Activated CD8-positive, alpha-beta memory T cell treated with anti-CD3 and anti-CD28 coated beads for 48 hours (primary cell): ENCODE data around the gene FOXO1.
"Not testable (repeated sequence)": the region's sequence is repeated elsewhere in the genome, so short reads cannot be mapped to it uniquely, and the experiment has no call there.

Source experiments
- DNase-seq, 3 experiments: peaks; one replicate each; pipeline ENCODE4 v3.0.0-alpha.2; 2020; ENCODE audit warnings: low read depth in 2 of 3, low spot score in 2 of 3

Gene FOXO1

DNA sequence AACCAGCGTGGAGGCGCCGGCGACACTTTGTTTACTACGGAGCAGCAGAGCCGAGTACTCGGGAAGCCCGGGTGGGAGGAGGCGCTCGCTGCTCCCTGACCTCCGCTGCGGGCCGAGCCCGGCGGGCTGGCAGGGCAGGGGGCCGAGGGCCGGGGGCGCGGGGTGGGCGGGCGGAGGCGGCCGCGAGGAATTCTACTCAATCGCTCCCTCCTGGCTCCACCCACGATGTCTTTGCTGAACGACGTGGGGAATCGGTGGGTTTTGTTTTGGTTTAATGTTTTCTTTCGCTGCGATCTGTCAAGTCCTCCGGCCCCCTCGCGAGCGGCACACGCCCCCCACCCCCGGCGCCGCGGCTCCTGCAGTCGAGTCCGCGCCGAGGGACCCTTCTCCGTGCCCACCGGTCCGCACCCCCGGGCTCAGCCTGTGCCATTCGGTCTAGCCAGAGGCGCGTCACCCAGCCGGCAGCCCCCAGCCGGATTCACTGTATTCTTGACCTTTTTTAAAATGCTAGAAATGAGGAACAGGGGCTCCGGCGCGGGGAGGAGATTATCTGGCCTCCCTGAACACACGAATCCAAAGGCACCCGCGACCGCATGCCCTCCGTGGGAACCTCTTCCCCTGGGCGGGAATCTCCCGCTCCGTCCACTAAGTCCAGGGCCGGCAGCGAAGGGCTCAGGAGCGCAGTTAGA, 636 bp upstream of the FOXO1 start:
- no peak for DNase-seq

- DNase-seq, result peak in 1 of 3 experiments; percentile 21
These were observed 1.1 kb downstream of the FOXO1 start for GRCh38 chr13:40665126-40666044.

DNA sequence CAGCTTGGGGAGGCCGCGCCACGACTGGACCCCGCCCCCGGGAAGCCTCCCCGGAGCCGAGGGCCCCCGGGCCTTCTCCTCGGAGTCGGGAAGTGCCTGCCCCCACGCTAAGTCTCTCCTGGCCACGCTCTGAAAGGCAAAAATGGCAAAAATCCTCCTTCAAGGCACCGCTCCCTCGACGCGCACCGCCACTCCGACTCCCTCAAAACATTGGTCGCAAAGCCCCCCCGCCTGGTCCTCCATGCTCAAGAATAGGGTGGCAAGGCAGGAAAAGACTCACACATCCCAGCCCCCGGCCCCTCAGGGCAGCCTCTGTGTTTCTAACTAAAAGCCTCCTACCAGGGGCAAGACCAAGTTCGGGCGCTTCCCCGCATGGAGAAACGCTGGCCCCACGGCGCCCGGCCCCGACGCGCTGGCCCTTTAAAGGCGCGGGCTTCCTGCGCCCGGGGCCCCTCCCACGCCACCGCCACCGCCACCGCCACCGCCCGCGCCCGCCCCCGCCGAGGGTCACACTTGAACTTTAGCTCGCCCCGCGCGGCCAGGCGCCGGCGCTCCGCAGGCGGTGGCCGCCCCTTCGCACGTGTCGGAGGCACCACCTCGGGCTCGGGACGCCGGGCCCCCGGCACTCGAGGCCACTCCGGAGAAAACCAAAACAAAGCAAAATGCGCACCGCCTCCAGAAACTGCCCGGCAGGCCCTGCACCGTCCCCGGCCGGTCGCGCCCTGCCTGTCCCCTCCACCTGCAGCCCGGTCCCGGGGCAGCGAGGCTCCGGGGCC, 1.9 kb downstream of the FOXO1 start:
- DNase-seq, result peak; percentile 38 to 51 (median 46)

DNA sequence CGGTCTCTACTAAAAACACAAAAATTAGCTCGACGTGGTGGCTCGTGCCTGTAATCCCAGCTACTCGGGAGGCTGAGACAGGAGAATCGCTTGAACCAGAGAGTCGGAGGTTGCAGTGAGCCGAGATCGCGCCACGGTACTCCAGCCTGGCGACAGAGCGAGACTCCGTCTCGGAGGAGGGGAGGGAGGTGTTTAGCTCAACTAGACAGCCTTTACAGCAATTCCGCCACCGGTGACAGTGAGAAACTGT, 2.4 kb downstream of the FOXO1 start:
- not testable (repeated sequence) for DNase-seq

DNA sequence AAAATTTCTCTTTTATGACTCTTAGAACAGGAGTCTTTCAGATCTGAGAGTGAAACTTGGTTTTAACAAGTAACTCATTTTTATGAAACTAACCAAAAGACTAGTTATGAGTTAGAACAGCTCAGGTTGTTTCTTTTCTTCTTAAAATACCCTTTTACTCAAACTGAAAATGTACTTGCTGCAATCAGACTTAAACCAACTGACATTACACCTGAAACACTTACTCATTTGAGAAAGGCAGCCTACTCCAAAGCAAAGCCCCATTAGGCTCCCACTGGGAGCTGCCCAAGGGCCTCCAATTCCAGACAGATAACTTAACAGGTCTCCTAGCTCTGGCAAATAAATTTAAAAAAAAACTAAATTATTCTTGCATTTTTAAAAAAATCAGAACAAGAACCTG, 3.6 kb downstream of the FOXO1 start:
- DNase-seq, result no peak

DNA sequence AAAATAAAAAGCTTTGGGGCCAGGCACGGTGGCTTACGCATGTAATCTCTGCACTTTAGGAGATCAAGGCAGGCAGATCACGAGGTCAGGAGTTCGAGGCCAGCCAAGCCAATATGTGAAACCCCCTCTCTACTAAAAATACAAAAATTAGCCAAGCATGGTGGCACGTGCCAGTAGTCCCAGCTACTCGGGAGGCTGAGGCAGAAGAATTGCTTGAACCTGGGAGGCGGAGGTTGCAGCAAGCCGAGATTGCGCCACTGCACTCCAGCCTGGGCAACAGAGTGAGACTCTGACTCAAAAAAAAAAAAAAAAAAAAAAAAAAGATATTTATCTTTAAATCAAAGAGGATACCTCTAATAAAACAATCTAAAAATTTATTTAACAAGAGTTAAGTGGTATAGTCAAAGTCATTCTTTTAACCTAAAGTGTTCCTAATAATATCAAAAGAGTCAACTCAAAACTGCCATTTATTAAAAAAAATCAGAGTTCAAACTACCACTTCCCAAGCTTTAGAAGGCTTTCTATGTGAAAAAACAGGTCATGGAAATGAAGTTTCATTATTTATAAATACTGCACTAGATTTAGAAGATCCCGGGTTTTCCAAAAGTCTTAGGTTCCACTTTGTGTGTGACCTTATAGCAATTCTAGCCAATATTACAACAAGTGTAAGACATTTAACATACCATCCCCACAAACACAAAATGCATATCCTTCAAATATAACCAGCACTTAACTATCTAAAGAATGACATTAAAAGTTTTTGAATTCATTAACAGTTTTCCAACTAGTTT, 4.4 kb downstream of the FOXO1 start:
- DNase-seq, result no peak

DNA sequence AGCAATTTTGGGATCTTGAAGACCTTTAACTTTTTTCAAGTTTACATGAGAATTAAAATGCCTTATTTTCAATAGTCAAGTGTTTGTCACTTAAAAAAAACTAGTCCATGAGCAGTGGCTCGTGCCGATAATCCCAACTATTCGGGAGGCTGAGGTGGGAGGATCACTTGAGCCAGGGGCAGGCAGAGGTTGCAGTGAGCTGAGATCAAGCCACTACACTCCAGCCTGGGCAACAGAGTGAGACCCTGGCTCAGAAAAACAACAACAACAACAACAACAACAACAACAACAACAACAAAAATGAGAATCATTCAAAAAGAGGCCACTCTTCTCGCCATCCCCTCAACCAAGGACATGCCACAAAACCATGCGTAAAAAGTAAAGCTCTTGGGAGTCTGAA, 5.7 kb downstream of the FOXO1 start:
- DNase-seq, result no peak

DNA sequence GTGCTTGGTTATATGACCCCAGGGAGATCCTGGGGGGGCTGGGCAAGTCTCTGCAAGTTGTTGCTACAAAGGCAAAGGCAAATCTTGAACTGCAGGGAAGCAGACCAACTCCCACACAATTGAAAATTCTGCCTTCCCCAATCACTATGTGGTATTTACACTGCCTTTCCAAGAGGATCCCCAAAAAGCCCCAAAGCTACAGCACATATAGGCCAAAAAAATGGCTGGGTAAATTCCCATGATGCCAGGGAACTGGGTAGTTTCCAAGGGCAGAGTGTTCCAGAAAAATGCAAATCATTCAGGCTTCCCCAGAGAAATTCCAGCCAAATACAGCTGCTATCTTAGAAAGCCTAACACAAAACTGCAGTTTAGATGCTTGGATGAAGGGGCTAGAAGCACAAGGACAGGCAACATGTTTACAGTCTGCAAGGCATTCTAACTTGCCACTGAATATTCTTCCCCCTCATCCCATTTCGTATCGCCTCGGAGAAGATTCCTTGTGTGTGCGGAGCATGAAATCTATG, 6.2 kb downstream of the FOXO1 start:
- no peak for DNase-seq

- no peak for DNase-seq
These were observed 8.5 kb downstream of the FOXO1 start for GRCh38 chr13:40657951-40658350.

GRCh38 chr13:40657307-40657706, 9.1 kb downstream of the FOXO1 start:
- DNase-seq, result no peak

- DNase-seq, result no peak
These were observed 10.1 kb downstream of the FOXO1 start for GRCh38 chr13:40656358-40656757.

DNA sequence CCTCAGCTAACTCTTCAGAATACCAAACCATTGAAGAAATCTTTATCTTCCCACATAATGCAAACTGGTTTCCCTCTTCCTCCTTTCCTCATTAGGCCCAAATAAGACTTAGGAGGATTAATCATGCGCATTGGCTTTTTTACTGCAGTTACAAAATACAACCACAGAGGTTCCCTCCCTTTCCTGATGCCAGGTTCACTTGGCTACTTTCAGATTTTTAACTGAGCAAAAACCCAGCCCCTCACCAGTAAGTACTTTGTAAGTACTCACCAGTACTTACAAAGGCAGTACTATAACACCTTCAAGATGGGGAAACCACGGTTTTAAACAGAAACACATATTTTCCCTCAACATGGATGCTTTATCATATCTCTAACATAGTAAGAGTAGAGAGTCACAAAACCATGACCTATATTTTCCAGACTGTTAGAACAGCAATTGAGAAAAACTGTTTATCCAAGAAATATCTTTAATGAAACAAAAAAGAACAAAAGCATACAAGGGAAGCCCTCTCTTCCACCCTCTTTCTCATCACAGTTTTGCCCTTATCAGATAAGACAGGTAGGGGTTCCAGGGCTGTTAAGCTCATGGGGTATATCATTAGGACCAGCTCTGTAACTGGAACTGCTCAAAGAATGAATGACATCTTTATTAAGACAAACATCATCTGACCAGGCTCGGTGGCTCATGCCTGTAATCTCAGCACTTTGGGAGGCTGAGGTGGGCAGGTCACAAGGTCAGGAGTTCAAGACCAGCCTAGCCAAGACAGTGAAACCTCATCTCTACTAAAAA, 12.7 kb downstream of the FOXO1 start:
- no peak for DNase-seq

GRCh38 chr13:40652588-40652940, 13.9 kb downstream of the FOXO1 start:
- no peak for DNase-seq

GRCh38 chr13:40651866-40652587, 14.4 kb downstream of the FOXO1 start:
- no peak for DNase-seq

- DNase-seq, result no peak
These were observed 17.6 kb downstream of the FOXO1 start for GRCh38 chr13:40648841-40649240.

GRCh38 chr13:40648040-40648439, 18.4 kb downstream of the FOXO1 start:
- DNase-seq, result no peak

DNA sequence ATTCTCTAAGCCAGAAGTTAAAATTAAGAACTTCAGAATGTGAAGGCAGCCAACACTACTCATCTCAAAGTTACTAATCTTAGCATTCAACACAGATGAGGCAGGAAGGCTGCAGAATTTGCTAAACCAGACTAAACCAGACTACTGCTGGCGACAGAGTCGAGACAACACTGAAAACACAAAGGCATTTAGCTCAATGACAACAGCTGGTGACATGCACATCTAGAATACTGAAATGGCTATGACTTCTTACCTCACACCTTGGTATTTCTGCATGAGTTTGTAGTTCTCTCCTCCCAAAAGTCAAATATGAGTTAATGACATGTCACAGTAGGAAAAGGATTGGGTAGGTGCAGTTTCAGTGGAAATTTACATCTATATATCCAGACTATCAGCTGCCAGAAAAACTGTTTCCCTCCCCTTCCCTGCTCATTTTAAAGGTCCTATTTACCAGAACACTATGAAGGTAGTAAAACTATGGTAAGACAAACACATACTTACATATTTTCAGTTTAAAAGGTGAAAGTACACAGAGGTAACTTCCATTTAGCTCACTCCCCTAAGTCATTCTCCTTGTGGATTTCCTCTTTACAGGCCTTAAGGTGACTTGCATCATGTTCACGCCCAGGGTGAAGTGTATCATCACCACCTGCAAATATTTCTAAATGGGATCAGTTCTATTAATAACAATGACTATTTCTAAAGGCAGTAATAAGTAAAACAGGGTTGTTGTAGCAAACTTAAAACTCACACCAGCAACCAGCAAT, 21.4 kb downstream of the FOXO1 start:
- DNase-seq, result no peak

DNA sequence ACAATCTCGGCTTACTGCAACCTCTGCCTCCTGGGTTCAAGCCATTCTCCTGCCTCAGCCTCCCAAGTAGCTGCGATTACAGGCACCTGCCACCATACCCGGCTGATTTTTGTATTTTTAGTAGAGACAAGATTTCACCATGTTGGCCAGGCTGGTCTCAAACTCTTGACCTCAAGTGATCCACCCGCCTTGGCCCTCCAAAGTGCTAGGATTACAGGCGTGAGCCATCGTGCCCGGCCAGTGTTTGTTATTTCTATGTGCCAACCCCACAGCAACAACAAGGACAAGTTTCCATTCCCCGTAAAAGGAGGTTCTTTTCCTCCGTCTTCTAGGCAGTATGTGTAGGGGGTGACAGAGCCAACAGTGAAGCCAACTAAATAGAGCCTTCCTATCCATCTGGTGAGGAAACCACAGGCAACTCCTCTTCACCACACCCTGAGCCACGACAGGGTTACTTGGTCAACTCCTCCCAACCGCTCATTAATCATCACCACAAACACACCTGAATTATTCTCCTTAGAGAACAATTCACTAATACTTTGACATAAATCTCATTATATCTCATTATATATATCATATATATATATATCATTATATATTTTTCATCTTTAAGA, 25.5 kb downstream of the FOXO1 start:
- DNase-seq, result no peak
